ENCODE results near the gene USP40.

DNA sequence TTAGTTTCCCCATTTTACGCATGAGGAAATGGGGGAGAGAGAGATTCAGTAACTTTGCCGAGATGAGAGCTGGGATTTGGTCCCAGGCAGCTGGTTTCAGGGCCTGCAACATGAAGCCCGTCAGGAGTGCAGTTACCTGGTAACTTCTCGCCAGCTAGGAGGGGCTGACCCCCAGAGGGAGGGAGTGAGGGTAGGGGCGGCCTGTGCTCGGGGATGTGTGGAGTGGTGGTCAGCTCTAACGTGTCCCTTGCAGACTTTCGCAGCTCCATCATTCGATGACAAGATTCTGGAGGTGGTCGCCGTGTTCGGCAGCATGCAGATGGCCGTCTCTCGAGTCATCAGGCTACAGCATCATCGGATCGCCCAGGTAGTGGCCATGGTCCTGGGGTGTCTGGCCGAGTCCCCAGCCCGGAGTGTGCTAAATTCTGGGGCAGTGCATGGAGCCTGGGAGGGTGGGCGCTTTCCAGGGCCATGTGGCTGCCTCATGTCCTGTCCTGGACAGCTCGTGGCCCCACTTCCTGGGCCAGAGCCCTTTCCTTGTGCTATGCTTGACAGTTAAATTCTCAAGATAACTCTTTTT lies 108.5 kb downstream of the USP40 start:
- TF ChIP-seq, protein P1, sequence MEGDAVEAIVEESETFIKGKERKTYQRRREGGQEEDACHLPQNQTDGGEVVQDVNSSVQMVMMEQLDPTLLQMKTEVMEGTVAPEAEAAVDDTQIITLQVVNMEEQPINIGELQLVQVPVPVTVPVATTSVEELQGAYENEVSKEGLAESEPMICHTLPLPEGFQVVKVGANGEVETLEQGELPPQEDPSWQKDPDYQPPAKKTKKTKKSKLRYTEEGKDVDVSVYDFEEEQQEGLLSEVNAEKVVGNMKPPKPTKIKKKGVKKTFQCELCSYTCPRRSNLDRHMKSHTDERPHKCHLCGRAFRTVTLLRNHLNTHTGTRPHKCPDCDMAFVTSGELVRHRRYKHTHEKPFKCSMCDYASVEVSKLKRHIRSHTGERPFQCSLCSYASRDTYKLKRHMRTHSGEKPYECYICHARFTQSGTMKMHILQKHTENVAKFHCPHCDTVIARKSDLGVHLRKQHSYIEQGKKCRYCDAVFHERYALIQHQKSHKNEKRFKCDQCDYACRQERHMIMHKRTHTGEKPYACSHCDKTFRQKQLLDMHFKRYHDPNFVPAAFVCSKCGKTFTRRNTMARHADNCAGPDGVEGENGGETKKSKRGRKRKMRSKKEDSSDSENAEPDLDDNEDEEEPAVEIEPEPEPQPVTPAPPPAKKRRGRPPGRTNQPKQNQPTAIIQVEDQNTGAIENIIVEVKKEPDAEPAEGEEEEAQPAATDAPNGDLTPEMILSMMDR (IDR thresholded peaks at IDR 0.05 in 2 of 3, conservative IDR thresholded peaks at IDR 0.05 in 1 of 3; ENCODE audit: borderline replicate concordance in 1 of 3, insufficient read depth in 1 of 3, low read depth in 2 of 3, low read length in 2 of 3): no peak
- TF ChIP-seq JUND (IDR thresholded peaks at IDR 0.05) (no peak), EZH2phosphoT487 (IDR thresholded peaks at IDR 0.05; ENCODE audit: borderline replicate concordance) (no peak), EZH2 (IDR thresholded peaks at IDR 0.05) (no peak), POLR2A (IDR thresholded peaks at IDR 0.05; ENCODE audit: borderline replicate concordance, extremely low read depth, insufficient read depth, insufficient read length) (no peak), TCF7L2 (IDR thresholded peaks at IDR 0.05; ENCODE audit: borderline replicate concordance, extremely low read depth, insufficient read depth, insufficient read length) (no peak), POLR2AphosphoS5 (IDR thresholded peaks at IDR 0.05; ENCODE audit: low read depth, low read length) (no peak)
- TF ChIP-seq, protein P2, sequence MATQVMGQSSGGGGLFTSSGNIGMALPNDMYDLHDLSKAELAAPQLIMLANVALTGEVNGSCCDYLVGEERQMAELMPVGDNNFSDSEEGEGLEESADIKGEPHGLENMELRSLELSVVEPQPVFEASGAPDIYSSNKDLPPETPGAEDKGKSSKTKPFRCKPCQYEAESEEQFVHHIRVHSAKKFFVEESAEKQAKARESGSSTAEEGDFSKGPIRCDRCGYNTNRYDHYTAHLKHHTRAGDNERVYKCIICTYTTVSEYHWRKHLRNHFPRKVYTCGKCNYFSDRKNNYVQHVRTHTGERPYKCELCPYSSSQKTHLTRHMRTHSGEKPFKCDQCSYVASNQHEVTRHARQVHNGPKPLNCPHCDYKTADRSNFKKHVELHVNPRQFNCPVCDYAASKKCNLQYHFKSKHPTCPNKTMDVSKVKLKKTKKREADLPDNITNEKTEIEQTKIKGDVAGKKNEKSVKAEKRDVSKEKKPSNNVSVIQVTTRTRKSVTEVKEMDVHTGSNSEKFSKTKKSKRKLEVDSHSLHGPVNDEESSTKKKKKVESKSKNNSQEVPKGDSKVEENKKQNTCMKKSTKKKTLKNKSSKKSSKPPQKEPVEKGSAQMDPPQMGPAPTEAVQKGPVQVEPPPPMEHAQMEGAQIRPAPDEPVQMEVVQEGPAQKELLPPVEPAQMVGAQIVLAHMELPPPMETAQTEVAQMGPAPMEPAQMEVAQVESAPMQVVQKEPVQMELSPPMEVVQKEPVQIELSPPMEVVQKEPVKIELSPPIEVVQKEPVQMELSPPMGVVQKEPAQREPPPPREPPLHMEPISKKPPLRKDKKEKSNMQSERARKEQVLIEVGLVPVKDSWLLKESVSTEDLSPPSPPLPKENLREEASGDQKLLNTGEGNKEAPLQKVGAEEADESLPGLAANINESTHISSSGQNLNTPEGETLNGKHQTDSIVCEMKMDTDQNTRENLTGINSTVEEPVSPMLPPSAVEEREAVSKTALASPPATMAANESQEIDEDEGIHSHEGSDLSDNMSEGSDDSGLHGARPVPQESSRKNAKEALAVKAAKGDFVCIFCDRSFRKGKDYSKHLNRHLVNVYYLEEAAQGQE (IDR thresholded peaks at IDR 0.05; ENCODE audit: low read depth): no peak

Measured in HCT116 (cell line).